ENCODE measurements around the gene ANKS4B.

- TF ChIP-seq, protein P1, sequence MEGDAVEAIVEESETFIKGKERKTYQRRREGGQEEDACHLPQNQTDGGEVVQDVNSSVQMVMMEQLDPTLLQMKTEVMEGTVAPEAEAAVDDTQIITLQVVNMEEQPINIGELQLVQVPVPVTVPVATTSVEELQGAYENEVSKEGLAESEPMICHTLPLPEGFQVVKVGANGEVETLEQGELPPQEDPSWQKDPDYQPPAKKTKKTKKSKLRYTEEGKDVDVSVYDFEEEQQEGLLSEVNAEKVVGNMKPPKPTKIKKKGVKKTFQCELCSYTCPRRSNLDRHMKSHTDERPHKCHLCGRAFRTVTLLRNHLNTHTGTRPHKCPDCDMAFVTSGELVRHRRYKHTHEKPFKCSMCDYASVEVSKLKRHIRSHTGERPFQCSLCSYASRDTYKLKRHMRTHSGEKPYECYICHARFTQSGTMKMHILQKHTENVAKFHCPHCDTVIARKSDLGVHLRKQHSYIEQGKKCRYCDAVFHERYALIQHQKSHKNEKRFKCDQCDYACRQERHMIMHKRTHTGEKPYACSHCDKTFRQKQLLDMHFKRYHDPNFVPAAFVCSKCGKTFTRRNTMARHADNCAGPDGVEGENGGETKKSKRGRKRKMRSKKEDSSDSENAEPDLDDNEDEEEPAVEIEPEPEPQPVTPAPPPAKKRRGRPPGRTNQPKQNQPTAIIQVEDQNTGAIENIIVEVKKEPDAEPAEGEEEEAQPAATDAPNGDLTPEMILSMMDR (IDR thresholded peaks at IDR 0.05; ENCODE audit: poor library complexity, severe bottlenecking): no peak
- TF ChIP-seq POLR2AphosphoS5 (IDR thresholded peaks at IDR 0.05): no peak
- TF ChIP-seq EZH2 (IDR thresholded peaks at IDR 0.05; ENCODE audit: borderline replicate concordance, insufficient read depth, low read length, poor library complexity, severe bottlenecking): no peak
- no peak for TF ChIP-seq EP300 (conservative IDR thresholded peaks at IDR 0.05; ENCODE audit: poor library complexity, severe bottlenecking)
- no peak for TF ChIP-seq SMC3 (conservative IDR thresholded peaks at IDR 0.05; ENCODE audit: poor library complexity)
- TF ChIP-seq TAF1 (IDR thresholded peaks at IDR 0.05; ENCODE audit: low read depth): no peak
These were observed 47.7 kb upstream of the ANKS4B start for GRCh38 chr16:21185659-21186325.
